DND-41 (cell line): ENCODE results near the gene LINC00237.

ENCODE experiments used
- ATAC-seq: fragments of 200-7000 bp; cut with Tn5 transposase; 3 replicates; pipeline ENCODE4 v1.9.1; 2021; ENCODE audit warnings: low read depth; ENCODE audit not compliant: insufficient read depth
- DNase-seq: peaks from one replicate; pipeline ENCODE4 v3.0.0-alpha.2; 2020
- H2AFZ ChIP-seq: 2 replicates; pipeline ENCODE4 v1.6.0; 2012; ENCODE audit warnings: low read depth, low read length
- H3K27ac ChIP-seq: 2 replicates; pipeline ENCODE4 v1.5.1; 2012; ENCODE audit warnings: low read length, inconsistent platforms
- H3K27me3 ChIP-seq: fragments of 200-600 bp; sonication (generic); 2 replicates; pipeline ENCODE4 v1.6.0; 2012; ENCODE audit warnings: low read length, mild to moderate bottlenecking, inconsistent platforms; ENCODE audit not compliant: insufficient read depth, poor library complexity
- H3K36me3 ChIP-seq: 2 replicates; pipeline ENCODE4 v1.5.1; 2012; ENCODE audit warnings: low read length, inconsistent platforms; ENCODE audit not compliant: insufficient read depth
- H3K4me1 ChIP-seq: 2 replicates; pipeline ENCODE4 v1.5.1; 2012; ENCODE audit warnings: mild to moderate bottlenecking, low read length; ENCODE audit not compliant: insufficient read depth
- H3K4me2 ChIP-seq: 2 replicates; pipeline ENCODE4 v1.6.0; 2012; ENCODE audit warnings: mild to moderate bottlenecking, moderate library complexity, low read length, inconsistent platforms; ENCODE audit not compliant: insufficient read depth
- H3K4me3 ChIP-seq, 2 experiments: fragments of 200-600 bp in 1 of 2; shearing (Covaris generic) in 1 of 2; 2 replicates each; pipeline ENCODE4 v1.5.1; 2012 to 2016; ENCODE audit warnings: inconsistent platforms in 2 of 2, low read length in 2 of 2, mild to moderate bottlenecking in 2 of 2, low read depth in 1 of 2, moderate library complexity in 1 of 2
- H3K79me2 ChIP-seq: 2 replicates; pipeline ENCODE4 v1.6.0; 2012; ENCODE audit warnings: low read length, inconsistent platforms; ENCODE audit not compliant: insufficient read depth
- H3K9ac ChIP-seq: 2 replicates; pipeline ENCODE4 v1.6.0; 2012; ENCODE audit warnings: low read depth, mild to moderate bottlenecking, inconsistent platforms, low read length, moderate library complexity
- H3K9me3 ChIP-seq: 2 replicates; pipeline ENCODE4 v1.5.1; 2012; ENCODE audit warnings: low read length, moderate library complexity, mild to moderate bottlenecking, inconsistent platforms; ENCODE audit not compliant: insufficient read depth, severe bottlenecking
- H4K20me1 ChIP-seq: 2 replicates; pipeline ENCODE4 v1.6.0; 2012; ENCODE audit warnings: low read length; ENCODE audit not compliant: insufficient read depth
- CTCF ChIP-seq: IDR thresholded peaks from 2 replicates; pipeline ENCODE4 v1.5.1; 2012; ENCODE audit warnings: borderline replicate concordance, low read length, moderate library complexity, mild to moderate bottlenecking; ENCODE audit not compliant: poor library complexity, severe bottlenecking; ENCODE audit errors: extremely low read depth
- EZH2 ChIP-seq: IDR thresholded peaks from 3 replicates; pipeline ENCODE4 v1.6.1; 2012; ENCODE audit warnings: borderline replicate concordance, low read depth, mild to moderate bottlenecking, moderate library complexity, low read length, inconsistent platforms; ENCODE audit not compliant: severe bottlenecking

LINC00237 gene

GRCh38 chr20:21101453-21101931 lies 4.7 kb downstream of the LINC00237 start:
- DNase-seq (no peak), ATAC-seq (no peak)
- Histone ChIP-seq H2AFZ (no peak overlapping the region), H3K9me3 (no peaks in the 10 kb centered on the region), H3K4me2 (no peak overlapping the region), H4K20me1 (no peaks in the 10 kb centered on the region), H3K27me3 (peaks cover 24% of the 10 kb centered on the region), H3K27ac (no peak overlapping the region), H3K4me3 (no peak overlapping the region), H3K4me1 (no peaks in the 10 kb centered on the region), H3K36me3 (no peaks in the 10 kb centered on the region), H3K79me2 (no peaks in the 10 kb centered on the region), H3K9ac (no peak overlapping the region)
- TF ChIP-seq CTCF (no peak), EZH2 (no peak)

- no peaks in the 10 kb centered on the region for H3K9me3 ChIP-seq
- no peaks in the 10 kb centered on the region for H3K79me2 ChIP-seq
- no peak overlapping the region for H3K27ac ChIP-seq
- no peak overlapping the region for H2AFZ ChIP-seq
- H3K4me3 ChIP-seq = no peak overlapping the region
- H3K4me2 ChIP-seq = no peak overlapping the region
- no peak for ATAC-seq
- H4K20me1 ChIP-seq = no peaks in the 10 kb centered on the region
- DNase-seq = no peak
- no peaks in the 10 kb centered on the region for H3K4me1 ChIP-seq
- H3K36me3 ChIP-seq = no peaks in the 10 kb centered on the region
- TF ChIP-seq CTCF = no peak
- TF ChIP-seq EZH2 = no peak
- H3K27me3 ChIP-seq = peaks cover 28% of the 10 kb centered on the region
- no peak overlapping the region for H3K9ac ChIP-seq
These were observed 5.3 kb downstream of the LINC00237 start for GRCh38 chr20:21100578-21101452.

DNA sequence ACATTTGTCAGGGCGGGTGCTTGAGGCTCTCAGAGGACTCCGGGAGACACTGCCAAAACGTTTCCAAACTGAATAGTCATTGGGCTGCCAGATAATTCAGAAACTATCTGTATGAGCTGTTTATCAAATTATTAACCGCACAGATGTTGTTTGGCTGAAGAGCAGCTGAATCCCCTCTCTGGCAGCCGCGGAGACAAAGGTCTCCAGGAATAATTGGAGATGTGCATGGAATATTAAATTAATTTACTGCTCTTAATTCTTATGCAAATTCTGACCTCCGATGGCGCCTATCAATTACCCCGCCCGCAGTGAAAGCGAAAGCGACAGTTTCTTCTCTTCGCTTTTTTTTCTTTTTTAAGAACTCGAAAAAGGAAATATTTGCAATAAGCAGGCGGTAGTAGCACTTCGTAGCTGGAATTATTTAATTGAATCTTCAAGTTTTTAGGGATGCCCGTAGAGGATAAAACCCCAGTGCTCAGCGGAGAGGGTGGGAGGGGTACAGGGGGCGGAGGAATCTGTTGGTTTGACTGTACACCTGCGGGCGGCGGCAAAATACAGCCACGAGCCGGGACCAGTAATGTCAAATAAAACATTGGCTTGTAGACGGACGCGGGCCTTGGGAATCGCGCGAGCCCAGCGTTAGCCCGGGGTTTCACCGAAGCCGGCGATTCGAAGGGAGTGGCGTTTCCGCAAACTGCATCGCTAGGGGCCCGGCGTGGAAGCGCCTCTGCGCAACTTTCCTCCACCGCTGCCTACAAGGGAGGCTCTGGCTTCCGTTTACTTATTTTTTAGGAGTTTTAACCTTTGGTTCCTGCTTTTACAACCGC lies 6.2 kb downstream of the LINC00237 start:
- TF ChIP-seq CTCF (no peak), EZH2 (no peak)
- no peaks in the 10 kb centered on the region for H3K79me2 ChIP-seq
- H3K4me3 ChIP-seq = no peak overlapping the region
- H3K27ac ChIP-seq = no peak overlapping the region
- no peaks in the 10 kb centered on the region for H3K9me3 ChIP-seq
- H3K4me2 ChIP-seq = no peak overlapping the region
- H2AFZ ChIP-seq = no peak overlapping the region
- ATAC-seq (no peak), DNase-seq (no peak)
- peaks cover 28% of the 10 kb centered on the region for H3K27me3 ChIP-seq
- H4K20me1 ChIP-seq = no peaks in the 10 kb centered on the region
- H3K4me1 ChIP-seq = no peaks in the 10 kb centered on the region
- H3K9ac ChIP-seq = no peak overlapping the region
- H3K36me3 ChIP-seq = no peaks in the 10 kb centered on the region
